B cell (primary cell): ENCODE data around the gene ANKRD42. TPM values are rescaled to one million over a fixed set of nuclear protein-coding genes. Genes with fewer than 3 reads are reported as not detected.
"Not testable (repeated sequence)": the region's sequence is repeated elsewhere in the genome, so short reads cannot be mapped to it uniquely, and the experiment has no call there.

Source experiments
- ATAC-seq: fragments of 200-7000 bp; cut with Tn5 transposase; one replicate; pipeline ENCODE4 v1.10.0; 2021; ENCODE audit warnings: low read depth, mild to moderate bottlenecking, moderate number of reproducible peaks, moderate library complexity
- CTCF ChIA-PET: fragments of 350-600 bp; sonication (Branson Sonifier 250); formaldehyde crosslinking; loops from one replicate; lab custom pipeline; 2021; ENCODE audit warnings: antibody characterized with exemption, inconsistent platforms; lab: Charles Lee
- POLR2A ChIA-PET: fragments of 350-600 bp; sonication (Branson Sonifier 250); formaldehyde crosslinking; loops from one replicate; lab custom pipeline; 2021; ENCODE audit warnings: antibody characterized with exemption; lab: Charles Lee
- DNase-seq: peaks from one replicate; pipeline ENCODE4 v3.0.0; 2013
- H2AFZ ChIP-seq: 2 replicates; pipeline ENCODE4 v1.6.1; 2012; ENCODE audit warnings: mild to moderate bottlenecking, low read depth, low read length; ENCODE audit not compliant: insufficient read depth, poor library complexity, severe bottlenecking
- H3K27ac ChIP-seq, 2 donors: 1 replicate in 1 of 2; 2 replicates in 1 of 2; pipeline ENCODE4 v1.5.1; 2012 to 2013; ENCODE audit warnings: low read length in 2 of 2, mild to moderate bottlenecking in 2 of 2, moderate library complexity in 1 of 2
- H3K27me3 ChIP-seq, 4 experiments: fragments of 200-600 bp in 1 of 4; sonication (generic) in 1 of 4; replicated peaks in 1 of 4; 1 replicate in 2 of 4; 2 replicates in 2 of 4; pipeline versions ENCODE4 v1.6.1 to v1.7.0; 2013 to 2016; ENCODE audit warnings: low read length in 3 of 4, mild to moderate bottlenecking in 2 of 4, mixed read lengths in 1 of 4, moderate library complexity in 1 of 4; ENCODE audit not compliant: insufficient read depth in 4 of 4, control insufficient read depth in 3 of 4; ENCODE audit errors: control extremely low read depth in 1 of 4
- H3K36me3 ChIP-seq, 2 experiments: replicated peaks in 1 of 2; 1 replicate in 1 of 2; 2 replicates in 1 of 2; pipeline versions ENCODE4 v1.6.1 to v1.7.1; 2013; ENCODE audit warnings: low read length in 1 of 2; ENCODE audit not compliant: insufficient read depth in 2 of 2, control insufficient read depth in 1 of 2; ENCODE audit errors: control extremely low read depth in 1 of 2, extremely low read depth in 1 of 2
- H3K4me1 ChIP-seq, 2 donors: fragments of 200-600 bp in 1 of 2; sonication (generic) in 1 of 2; 1 replicate in 1 of 2; 2 replicates in 1 of 2; pipeline versions ENCODE4 v1.5.1 to v1.6.1; 2013 to 2017; ENCODE audit warnings: low read length in 2 of 2; ENCODE audit not compliant: control insufficient read depth in 2 of 2, insufficient read depth in 2 of 2
- H3K4me2 ChIP-seq: replicated peaks from 2 replicates; pipeline ENCODE3; 2012; ENCODE audit warnings: mild to moderate bottlenecking, low read depth, low read length; ENCODE audit not compliant: poor library complexity, severe bottlenecking
- H3K4me3 ChIP-seq, 5 experiments: fragments of 200-600 bp in 1 of 5; sonication (generic) in 1 of 5; 1 replicate in 3 of 5; 2 replicates in 2 of 5; pipeline versions ENCODE4 v1.5.1 to v1.7.0; 2011 to 2016; ENCODE audit warnings: low read length in 4 of 5, mild to moderate bottlenecking in 4 of 5, low read depth in 2 of 5, control low read depth in 1 of 5, moderate library complexity in 1 of 5; ENCODE audit not compliant: insufficient read depth in 1 of 5; ENCODE audit errors: control extremely low read depth in 1 of 5, extremely low read depth in 1 of 5
- H3K79me2 ChIP-seq: fragments of 200-600 bp; sonication (generic); one replicate; pipeline ENCODE4 v1.6.0; 2016; ENCODE audit warnings: low read length; ENCODE audit not compliant: control insufficient read depth, insufficient read depth
- H3K9ac ChIP-seq: fragments of 200-600 bp; sonication (generic); 2 replicates; pipeline ENCODE4 v1.6.1; 2017; ENCODE audit warnings: mild to moderate bottlenecking, low read length, moderate library complexity
- H3K9me3 ChIP-seq, 3 donors: one replicate each; pipeline versions ENCODE4 v1.6.1 to v1.7.1; 2013; ENCODE audit warnings: low read length in 2 of 3; ENCODE audit not compliant: control insufficient read depth in 2 of 3, insufficient read depth in 1 of 3; ENCODE audit errors: control extremely low read depth in 1 of 3
- H4K20me1 ChIP-seq: 2 replicates; pipeline ENCODE4 v1.6.0; 2012; ENCODE audit warnings: mild to moderate bottlenecking, low read length; ENCODE audit not compliant: insufficient read depth, control insufficient read depth, poor library complexity, severe bottlenecking
- H3K27ac Mint-ChIP-seq: one replicate; pipeline ENCODE4 v1.8.0; 2021; ENCODE audit warnings: mixed read lengths
- H3K27me3 Mint-ChIP-seq: one replicate; pipeline ENCODE4 v1.8.0; 2021; ENCODE audit warnings: mixed read lengths
- H3K4me1 Mint-ChIP-seq: one replicate; pipeline ENCODE4 v1.8.0; 2021; ENCODE audit warnings: mixed read lengths
- H3K4me3 Mint-ChIP-seq: one replicate; pipeline ENCODE4 v1.8.0; 2021; ENCODE audit warnings: mixed read lengths
- H3K9me3 Mint-ChIP-seq: one replicate; pipeline ENCODE4 v1.8.0; 2022; ENCODE audit warnings: mixed read lengths; ENCODE audit not compliant: insufficient read depth
- EZH2 ChIP-seq: IDR thresholded peaks from 2 replicates; pipeline ENCODE4 v1.6.1; 2012; ENCODE audit warnings: borderline replicate concordance, low read depth, mild to moderate bottlenecking, moderate library complexity, low read length; ENCODE audit not compliant: insufficient read depth, poor library complexity, severe bottlenecking
- WGBS: methylation state at CpG from one replicate; pipeline ENCODE4 v1.1.5; 2013; ENCODE audit warnings: missing lambda C conversion rate; ENCODE audit not compliant: insufficient coverage; 5-methylcytosine and 5-hydroxymethylcytosine counted together
- intact Hi-C: fragments of 100-400 bp; cut with micrococcal nuclease; formaldehyde crosslinking; loops from one replicate; pipeline ENCODE4 v1.10.0; 2022
- polyA plus RNA-seq: library from polyadenylated mRNA; depleted of rRNA; stranded (reverse); fragments of >200 nt; gene quantifications from 2 replicates; pipeline ENCODE4 v1.2.3, GENCODE V29; 2012
- total RNA-seq, 2 donors: library from RNA; stranded (reverse); fragments of 120-200 nt in 1 of 2; gene quantifications; 1 replicate in 1 of 2; 2 replicates in 1 of 2; pipeline versions ENCODE4 v1.2.3 to v1.2.4, GENCODE V29; 2013 to 2022
- TF ChIP-seq, protein P1 (sequence below): fragments of 200-600 bp; IDR thresholded peaks from one replicate; pipeline ENCODE4 v1.8.0; 2022; ENCODE audit warnings: antibody characterized with exemption, mild to moderate bottlenecking

Gene ANKRD42
- total and polyA plus RNA-seq, 2 donors (not counting 1 experiment from before 2014, with no cell fraction given) = 4.1 to 13.3 TPM

DNA sequence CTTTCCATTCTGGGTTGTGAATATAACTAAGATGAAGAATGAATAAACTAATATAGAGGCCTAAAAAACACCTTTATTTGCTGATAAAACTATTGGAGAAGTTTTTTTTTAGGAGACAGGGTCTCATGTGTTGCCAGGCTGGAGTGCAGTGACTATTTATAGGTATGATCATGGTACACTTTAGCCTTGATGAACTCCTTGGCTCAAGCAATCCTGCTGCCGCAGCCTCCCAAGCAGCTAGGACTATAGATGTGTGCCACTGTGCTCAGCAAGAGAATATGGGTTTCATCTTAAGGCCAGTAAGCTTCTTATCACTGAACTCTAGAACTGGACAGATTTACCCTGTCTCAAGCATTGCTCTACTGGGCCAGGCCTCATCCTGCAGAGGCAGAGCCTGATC, 66.0 kb downstream of the ANKRD42 start:
- Mint-ChIP-seq H3K27me3 (no peaks in the 10 kb centered on the region), H3K4me3 (no peak overlapping the region), H3K4me1 (no peaks in the 10 kb centered on the region), H3K9me3 (no peaks in the 10 kb centered on the region), H3K27ac (no peak overlapping the region)
- H3K27me3 ChIP-seq = no peaks in the 10 kb centered on the region
- H2AFZ ChIP-seq = no peak overlapping the region
- TF ChIP-seq, protein P1, sequence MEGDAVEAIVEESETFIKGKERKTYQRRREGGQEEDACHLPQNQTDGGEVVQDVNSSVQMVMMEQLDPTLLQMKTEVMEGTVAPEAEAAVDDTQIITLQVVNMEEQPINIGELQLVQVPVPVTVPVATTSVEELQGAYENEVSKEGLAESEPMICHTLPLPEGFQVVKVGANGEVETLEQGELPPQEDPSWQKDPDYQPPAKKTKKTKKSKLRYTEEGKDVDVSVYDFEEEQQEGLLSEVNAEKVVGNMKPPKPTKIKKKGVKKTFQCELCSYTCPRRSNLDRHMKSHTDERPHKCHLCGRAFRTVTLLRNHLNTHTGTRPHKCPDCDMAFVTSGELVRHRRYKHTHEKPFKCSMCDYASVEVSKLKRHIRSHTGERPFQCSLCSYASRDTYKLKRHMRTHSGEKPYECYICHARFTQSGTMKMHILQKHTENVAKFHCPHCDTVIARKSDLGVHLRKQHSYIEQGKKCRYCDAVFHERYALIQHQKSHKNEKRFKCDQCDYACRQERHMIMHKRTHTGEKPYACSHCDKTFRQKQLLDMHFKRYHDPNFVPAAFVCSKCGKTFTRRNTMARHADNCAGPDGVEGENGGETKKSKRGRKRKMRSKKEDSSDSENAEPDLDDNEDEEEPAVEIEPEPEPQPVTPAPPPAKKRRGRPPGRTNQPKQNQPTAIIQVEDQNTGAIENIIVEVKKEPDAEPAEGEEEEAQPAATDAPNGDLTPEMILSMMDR = no peak
- no peak for TF ChIP-seq EZH2
- no peak overlapping the region for H3K4me2 ChIP-seq
- intact Hi-C loops = loop anchor here (10.0 kb wide), 1 partner anchor 65 kb away; the partner anchor contains the start of gene ANKRD42
- CTCF ChIA-PET = interaction anchor here (4.9 kb wide), 1 partner anchor 10 kb away, joined by 22 read pairs; no protein-coding TSS in a partner anchor
- peaks cover 14 to 59% of the 10 kb centered on the region in 2 experiments for H3K36me3 ChIP-seq
- no peaks in the 10 kb centered on the region for H4K20me1 ChIP-seq
- POLR2A ChIA-PET = no interaction called here
- H3K4me3 ChIP-seq = no peak overlapping the region
- DNase-seq = no peak
- no peak overlapping the region for H3K9ac ChIP-seq
- no peaks in the 10 kb centered on the region for H3K79me2 ChIP-seq
- no peaks in the 10 kb centered on the region for H3K4me1 ChIP-seq
- H3K27ac ChIP-seq = no peak overlapping the region
- H3K9me3 ChIP-seq = no peaks in the 10 kb centered on the region
- ATAC-seq = no peak
- WGBS = 100% methylated on average over 1 of the region's 1 CpG

DNA sequence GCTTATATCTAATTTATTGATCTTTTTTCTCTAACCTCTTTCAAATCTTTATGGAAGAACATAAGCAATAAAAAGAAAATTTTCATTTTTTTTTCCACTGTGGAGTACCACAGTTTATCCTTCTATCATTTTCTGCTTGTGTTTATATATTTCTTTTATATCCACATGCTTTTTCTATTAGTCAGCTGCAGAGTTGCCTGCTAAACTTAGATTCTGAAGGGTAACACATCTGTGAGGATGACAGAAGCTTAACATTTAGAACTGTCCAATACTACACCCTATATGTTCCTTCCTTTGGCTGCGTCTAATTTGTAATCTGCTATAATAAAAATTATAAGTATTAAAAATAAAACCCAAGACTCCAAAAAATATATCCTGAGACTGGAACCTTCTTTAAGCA, 71.8 kb downstream of the ANKRD42 start:
- Histone ChIP-seq H4K20me1 (no peaks in the 10 kb centered on the region), H3K36me3 (peaks cover 12 to 49% of the 10 kb centered on the region in 2 experiments), H3K4me2 (no peak overlapping the region), H2AFZ (no peak overlapping the region), H3K27ac (no peak overlapping the region), H3K9me3 (no peaks in the 10 kb centered on the region), H3K79me2 (no peaks in the 10 kb centered on the region), H3K9ac (no peak overlapping the region), H3K4me3 (no peak overlapping the region), H3K27me3 (no peaks in the 10 kb centered on the region), H3K4me1 (no peaks in the 10 kb centered on the region)
- Mint-ChIP-seq H3K27ac (no peak overlapping the region), H3K4me1 (peaks cover 6% of the 10 kb centered on the region), H3K4me3 (no peak overlapping the region), H3K27me3 (no peaks in the 10 kb centered on the region), H3K9me3 (no peaks in the 10 kb centered on the region)
- no CpG with 5 or more reads among the region's 1 CpG for WGBS
- TF ChIP-seq, protein P1 = no peak
- no peak for TF ChIP-seq EZH2
- ATAC-seq = no peak
- ChIA-PET POLR2A (no interaction called here), CTCF (interaction anchor here (0.7 kb wide), 1 partner anchor 15 kb away, joined by 3 read pairs; no protein-coding TSS in a partner anchor)
- DNase-seq = no peak
- intact Hi-C loops = no loop called here

DNA sequence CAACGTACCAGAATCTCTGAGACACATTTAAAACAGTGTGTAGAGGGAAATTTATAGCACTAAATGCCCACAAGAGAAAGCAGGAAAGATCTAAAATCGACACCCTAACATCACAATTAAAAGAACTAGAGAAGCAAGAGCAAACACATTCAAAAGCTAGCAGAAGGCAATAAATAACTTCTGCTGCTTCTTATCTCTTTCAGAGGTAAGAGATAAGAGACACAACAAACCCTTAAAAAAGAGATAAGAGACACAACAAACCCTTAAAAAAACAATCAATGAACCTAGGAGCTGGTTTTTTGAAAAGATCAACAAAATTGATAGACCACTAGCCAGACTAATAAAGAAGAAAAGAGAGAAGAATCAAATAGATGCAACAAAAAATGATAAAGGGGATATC, 75.6 kb downstream of the ANKRD42 start:
- H3K9ac ChIP-seq, H3K27ac Mint-ChIP-seq, H3K4me1 Mint-ChIP-seq, H3K4me2 ChIP-seq, H3K27ac ChIP-seq, H2AFZ ChIP-seq, intact Hi-C loops, H3K4me1 ChIP-seq, ATAC-seq, H3K27me3 Mint-ChIP-seq, H3K79me2 ChIP-seq, H3K4me3 ChIP-seq, H3K9me3 ChIP-seq, H3K27me3 ChIP-seq, H3K9me3 Mint-ChIP-seq, DNase-seq, CTCF ChIA-PET, H3K4me3 Mint-ChIP-seq, H4K20me1 ChIP-seq, POLR2A ChIA-PET: not testable (repeated sequence)
- no CpG with 5 or more reads among the region's 2 CpGs for WGBS
- H3K36me3 ChIP-seq = peaks cover 11 to 39% of the 10 kb centered on the region in 2 experiments
